Right atrium auricular region (tissue), 2 donors: ENCODE data around the gene ITGAD. TPM values are rescaled to one million over a fixed set of nuclear protein-coding genes. Genes with fewer than 3 reads are reported as not detected.
"Not testable (repeated sequence)": the region's sequence is repeated elsewhere in the genome, so short reads cannot be mapped to it uniquely, and the experiment has no call there.

Experiments
- DNase-seq: peaks from one replicate; pipeline ENCODE4 v3.0.0-alpha.2; 2019; ENCODE audit warnings: low spot score
- H3K27ac ChIP-seq, 2 donors: fragments of 200-600 bp; sonication (generic); 1 replicate in 1 of 2; 2 replicates in 1 of 2; pipeline ENCODE4 v1.5.1; 2016 to 2019
- H3K27me3 ChIP-seq, 2 donors: fragments of 200-600 bp; sonication (generic); one replicate each; pipeline versions ENCODE4 v1.5.1 to v1.6.0; 2017 to 2019
- H3K36me3 ChIP-seq: fragments of 200-600 bp; sonication (generic); one replicate; pipeline ENCODE4 v1.5.1; 2016
- H3K4me1 ChIP-seq, 2 donors: fragments of 200-600 bp; sonication (generic); one replicate each; pipeline versions ENCODE4 v1.5.1 to v1.6.0; 2017 to 2019
- H3K4me3 ChIP-seq, 2 donors: fragments of 200-600 bp; sonication (generic); 1 replicate in 1 of 2; 2 replicates in 1 of 2; pipeline ENCODE4 v1.5.1; 2017 to 2019; ENCODE audit warnings: mild to moderate bottlenecking in 1 of 2, moderate library complexity in 1 of 2
- H3K9me3 ChIP-seq, 2 donors: fragments of 200-600 bp; sonication (generic); one replicate each; pipeline ENCODE4 v1.5.1; 2019
- CTCF ChIP-seq, 2 donors: fragments of 200-600 bp; sonication (generic); IDR thresholded peaks; one replicate each; pipeline ENCODE4 v1.5.1; 2019; ENCODE audit warnings: antibody characterized with exemption in 2 of 2
- total RNA-seq, 2 donors: library from RNA; depleted of rRNA; stranded (reverse); fragments of >200 nt; gene quantifications; one replicate each; pipeline ENCODE4 v1.1.0, GENCODE V29; 2016

ITGAD gene
- total RNA-seq, 2 donors from 2014 or later: not detected

- Histone ChIP-seq H3K27me3 (no peaks in the 10 kb centered on the region), H3K9me3 (no peaks in the 10 kb centered on the region), H3K27ac (no peak overlapping the region), H3K36me3 (no peaks in the 10 kb centered on the region), H3K4me1 (no peaks in the 10 kb centered on the region), H3K4me3 (no peak overlapping the region)
- no peak for DNase-seq
- no peak for TF ChIP-seq CTCF (IDR thresholded peaks at IDR 0.05)
Measured at GRCh38 chr16:31416371-31416770, 23.2 kb downstream of the ITGAD start.

- not testable (repeated sequence) for H3K27ac ChIP-seq, H3K9me3 ChIP-seq, H3K27me3 ChIP-seq, H3K4me1 ChIP-seq, H3K36me3 ChIP-seq, H3K4me3 ChIP-seq, DNase-seq
Measured at GRCh38 chr16:31417036-31417435, 23.9 kb downstream of the ITGAD start.

GRCh38 chr16:31417916-31418315 lies 24.8 kb downstream of the ITGAD start:
- Histone ChIP-seq H3K27me3 (no peaks in the 10 kb centered on the region), H3K4me1 (no peaks in the 10 kb centered on the region), H3K36me3 (no peaks in the 10 kb centered on the region), H3K9me3 (no peaks in the 10 kb centered on the region), H3K27ac (no peak overlapping the region), H3K4me3 (no peak overlapping the region)
- no peak for DNase-seq
- TF ChIP-seq CTCF (IDR thresholded peaks at IDR 0.05): no peak

GRCh38 chr16:31420037-31420436 lies 26.9 kb downstream of the ITGAD start:
- DNase-seq: no peak
- no peak for TF ChIP-seq CTCF (IDR thresholded peaks at IDR 0.05)
- H3K4me1 ChIP-seq: no peaks in the 10 kb centered on the region
- H3K36me3 ChIP-seq: no peaks in the 10 kb centered on the region
- no peaks in the 10 kb centered on the region for H3K9me3 ChIP-seq
- no peaks in the 10 kb centered on the region for H3K27me3 ChIP-seq
- H3K4me3 ChIP-seq: no peak overlapping the region
- H3K27ac ChIP-seq: no peak overlapping the region

DNA sequence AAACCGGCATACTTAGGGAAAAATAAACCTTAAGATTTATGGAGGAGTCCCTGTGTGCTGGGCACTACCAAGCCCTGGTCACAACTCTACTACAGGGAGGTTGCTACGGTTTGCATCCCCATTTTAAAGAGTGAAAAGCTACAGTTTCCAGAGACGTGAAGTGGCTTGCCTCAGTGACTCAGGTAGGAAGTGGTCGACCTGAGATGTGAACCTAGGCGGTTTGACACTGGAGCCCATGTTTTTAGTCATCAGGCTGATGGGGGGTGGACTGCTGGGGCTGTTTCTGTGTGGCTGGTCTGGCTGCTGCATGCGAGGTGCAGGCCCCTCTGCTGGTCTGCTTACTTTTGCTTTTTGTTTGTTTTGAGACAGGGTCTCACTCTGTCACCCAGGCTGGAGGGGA lies 28.5 kb downstream of the ITGAD start:
- Histone ChIP-seq H3K27me3 (no peaks in the 10 kb centered on the region), H3K4me3 (no peak overlapping the region), H3K27ac (no peak overlapping the region), H3K9me3 (no peaks in the 10 kb centered on the region), H3K4me1 (no peaks in the 10 kb centered on the region), H3K36me3 (peaks cover 8% of the 10 kb centered on the region)
- no peak for DNase-seq
- TF ChIP-seq CTCF (IDR thresholded peaks at IDR 0.05): no peak

- H3K27ac ChIP-seq: peak overlapping the region; percentile 29 to 39
- no peak for DNase-seq
- no peak overlapping the region for H3K4me3 ChIP-seq
- H3K36me3 ChIP-seq: peaks cover 13% of the 10 kb centered on the region
- no peaks in the 10 kb centered on the region for H3K27me3 ChIP-seq
- peaks cover 0 to 4% of the 10 kb centered on the region in 2 donors for H3K4me1 ChIP-seq
- no peak for TF ChIP-seq CTCF (IDR thresholded peaks at IDR 0.05)
- H3K9me3 ChIP-seq: no peaks in the 10 kb centered on the region
Measured at GRCh38 chr16:31423241-31423640, 30.1 kb downstream of the ITGAD start.
